Heart right ventricle (tissue), 16 donors: Measurements from ENCODE around the gene PADI6. TPM values are rescaled to one million over a fixed set of nuclear protein-coding genes. Genes with fewer than 3 reads are reported as not detected.

ENCODE experiments used
- ATAC-seq, 8 donors: fragments of 200-7000 bp; cut with Tn5 transposase; one replicate each; pipeline ENCODE4 v1.9.1; 2020; ENCODE audit warnings: mild to moderate bottlenecking in 8 of 8, moderate library complexity in 8 of 8, moderate number of reproducible peaks in 1 of 8
- DNase-seq, 2 donors: peaks; one replicate each; pipeline ENCODE4 v3.0.0-alpha.2; 2020
- H3K27ac ChIP-seq, 10 donors: fragments of 200-600 bp; sonication (generic) in 2 of 10; one replicate each; pipeline versions ENCODE4 v1.5.0 to v1.8.0; 2020 to 2022; ENCODE audit warnings: mild to moderate bottlenecking in 3 of 10
- H3K27me3 ChIP-seq, 7 donors: fragments of 200-600 bp; one replicate each; pipeline ENCODE4 v1.8.0; 2021 to 2022; ENCODE audit warnings: mild to moderate bottlenecking in 2 of 7
- H3K36me3 ChIP-seq, 9 donors: fragments of 200-600 bp; sonication (generic) in 1 of 9; one replicate each; pipeline versions ENCODE4 v1.5.0 to v1.8.0; 2020 to 2022; ENCODE audit warnings: mild to moderate bottlenecking in 2 of 9
- H3K4me1 ChIP-seq, 9 donors: fragments of 200-600 bp; sonication (generic) in 1 of 9; one replicate each; pipeline versions ENCODE4 v1.5.0 to v1.8.0; 2020 to 2022; ENCODE audit warnings: mild to moderate bottlenecking in 4 of 9
- H3K4me3 ChIP-seq, 10 donors: fragments of 200-600 bp; sonication (generic) in 2 of 10; one replicate each; pipeline versions ENCODE4 v1.5.0 to v1.8.0; 2020 to 2022; ENCODE audit warnings: mild to moderate bottlenecking in 7 of 10, moderate library complexity in 2 of 10
- H3K9me3 ChIP-seq, 11 donors: fragments of 200-600 bp in 10 of 11; sonication (generic) in 2 of 11; one replicate each; pipeline versions ENCODE4 v1.5.0 to v1.8.0; 2013 to 2022; ENCODE audit warnings: mild to moderate bottlenecking in 2 of 11, control low read depth in 1 of 11, moderate library complexity in 1 of 11
- CTCF ChIP-seq, 9 donors: fragments of 200-600 bp; sonication (generic) in 2 of 9; IDR thresholded peaks; one replicate each; pipeline versions ENCODE4 v1.5.0 to v1.8.0; 2021 to 2022; ENCODE audit warnings: antibody characterized with exemption in 9 of 9, mild to moderate bottlenecking in 5 of 9, moderate library complexity in 1 of 9
- WGBS, 2 donors: extraction: QIAGEN DNeasy Blood & Tissue Kit; methylation state at CpG; one replicate each; pipeline ENCODE4 v1.1.7; 2013; ENCODE audit warnings: inconsistent platforms in 1 of 2; 5-methylcytosine and 5-hydroxymethylcytosine counted together
- intact Hi-C, 10 donors: fragments of 100-400 bp; cut with DNase I; formaldehyde crosslinking; loops; one replicate each; pipeline versions ENCODE4 v1.11.1 to v1.14.2; 2022
- polyA plus RNA-seq, 2 donors: library from polyadenylated mRNA; stranded (reverse); fragments of 200-250 nt; gene quantifications; one replicate each; pipeline ENCODE4 v1.2.3, GENCODE V29; 2013
- total RNA-seq, 10 donors: library from RNA; stranded (reverse); fragmentation: NEBNext Ultra II Directional in 3 of 10; extraction: Animal tissue kit (Norgen Biotek cat#: 25700) in 3 of 10; gene quantifications; one replicate each; pipeline versions ENCODE4 v1.2.1 to v1.2.4, GENCODE V29; 2021 to 2023
- donor health status: Arrhythmogenic right ventricular cardiomyopathy.
- donor health status: ischemic (EF 13 %, LVEDD 7.1; RV severe dilation, severe dysfunction).
- donor health status: healthy with polysubstance abuse.
- donor health status: DM: no; HTN: yes; CAD: no.
- donor health status: DM: no; HTN: no; CAD: no.
- donor health status: ischemic (EF 25% LVEDD 6.9; RV normal size, moderate dysfunction).
- donor health status: ischemic (EF 25% LVEDD 5.7; RV mildly dilated, moderate dysfunction).
- donor health status: healthy.
- donor health status: DM: yes; HTN: yes; CAD: no.
- donor health status: Ischemic cardiomyopathy.
- donor health status: ischemic (EF 35%, LVEDD 5.7; RV mildly dilated, moderate dysfunction).
- donor health status: nonischemic (EF 11% LVEDD 7.7; RV severe dilation, severe dysfunction).
- donor health status: DM: yes; HTN: yes; CAD: no.
- donor health status: PGD.
- donor health status: ischemic (EF 29% LVEDD 5.4; RV normal size, mild dysfunction).
- donor health status: nonischemic (EF 23%, LVEDD 6.1; RV moderate dilation, normal function).

The PADI6 gene
- total and polyA plus RNA-seq, 12 donors, result not detected

GRCh38 chr1:17419626-17420328, 47.8 kb downstream of the PADI6 start:
- H3K27me3 ChIP-seq, result no peaks in the 10 kb centered on the region
- no peaks in the 10 kb centered on the region for H3K9me3 ChIP-seq
- H3K4me3 ChIP-seq, result peak overlapping the region in 2 of 10 donors; percentile 7 to 18
- H3K27ac ChIP-seq, result peak overlapping the region in 6 of 10 donors; percentile 24 to 72 (median 58)
- WGBS, 2 donors, result 28 to 29% methylated on average over 42 of the region's 42 CpGs
- peak; percentile 77 to 87 (median 84) for ATAC-seq
- H3K36me3 ChIP-seq, result peaks cover 0 to 100% (median 28%) of the 10 kb centered on the region in 9 donors
- DNase-seq, result peak; percentile 71 to 81
- intact Hi-C loops, result loop anchor here in 9 of 10 donors (1.0 to 10.0 kb wide), 7 partner anchors 20 to 188 kb away; partner anchors contain the start of gene RCC2 (in 2 of the 9)
- peak in 8 of 9 donors; percentile 98 to 100 (median 100) for TF ChIP-seq CTCF (IDR thresholded peaks at IDR 0.05)
- peaks cover 5 to 32% (median 20%) of the 10 kb centered on the region in 9 donors for H3K4me1 ChIP-seq

- Histone ChIP-seq H3K36me3 (peaks cover 0 to 100% (median 21%) of the 10 kb centered on the region in 9 donors), H3K27ac (no peak overlapping the region), H3K9me3 (no peaks in the 10 kb centered on the region), H3K27me3 (no peaks in the 10 kb centered on the region), H3K4me3 (no peak overlapping the region), H3K4me1 (peaks cover 5 to 32% (median 20%) of the 10 kb centered on the region in 9 donors)
- ATAC-seq (no peak), DNase-seq (no peak)
- intact Hi-C loops, result loop anchor here in 8 of 10 donors (1.0 to 10.0 kb wide), 6 partner anchors 19 to 187 kb away; partner anchors contain the start of gene RCC2 (in 2 of the 8)
- TF ChIP-seq CTCF (IDR thresholded peaks at IDR 0.05), result no peak
- WGBS, 2 donors, result 79 to 84% methylated on average over 6 of the region's 6 CpGs
Observed at GRCh38 chr1:17420391-17420918, 48.5 kb downstream of the PADI6 start.

- intact Hi-C loops, result loop anchor here in 8 of 10 donors (5.0 to 10.0 kb wide), 5 partner anchors 55 to 185 kb away; no protein-coding TSS in a partner anchor
- no peaks in the 10 kb centered on the region for H3K27me3 ChIP-seq
- TF ChIP-seq CTCF (IDR thresholded peaks at IDR 0.05), result no peak
- DNase-seq (no peak), ATAC-seq (no peak)
- no peak overlapping the region for H3K4me3 ChIP-seq
- H3K27ac ChIP-seq, result no peak overlapping the region
- H3K36me3 ChIP-seq, result peaks cover 0 to 100% (median 13%) of the 10 kb centered on the region in 9 donors
- H3K4me1 ChIP-seq, result peaks cover 5 to 36% (median 20%) of the 10 kb centered on the region in 9 donors
- H3K9me3 ChIP-seq, result no peaks in the 10 kb centered on the region
- WGBS, 2 donors, result 77 to 83% methylated on average over 7 of the region's 7 CpGs
Observed at GRCh38 chr1:17422461-17422860, 50.5 kb downstream of the PADI6 start.

- H3K4me3 ChIP-seq, result no peak overlapping the region
- ATAC-seq, result peak; percentile 45 to 77 (median 64)
Observed at GRCh38 chr1:17423781-17424245, 51.8 kb downstream of the PADI6 start.

More at GRCh38 chr1:17423781-17424245, 51.8 kb downstream of the PADI6 start:
- WGBS, 2 donors, result 32 to 51% methylated on average over 13 of the region's 13 CpGs
- no peak for TF ChIP-seq CTCF (IDR thresholded peaks at IDR 0.05)
- intact Hi-C loops, result loop anchor here in 8 of 10 donors (5.0 to 10.0 kb wide), 5 partner anchors 53 to 183 kb away; no protein-coding TSS in a partner anchor
- Histone ChIP-seq H3K27me3 (no peaks in the 10 kb centered on the region), H3K27ac (peak overlapping the region in 8 of 10 donors; percentile 16 to 77 (median 46)), H3K9me3 (no peaks in the 10 kb centered on the region), H3K36me3 (peaks cover 0 to 100% (median 21%) of the 10 kb centered on the region in 9 donors), H3K4me1 (peaks cover 5 to 36% (median 22%) of the 10 kb centered on the region in 9 donors)
- peak; percentile 32 to 37 for DNase-seq
